Activated T-cell treated with anti-CD3 and anti-CD28 coated beads for 24 hours (primary cell): ENCODE results near the gene C18orf63.

Source experiments
- DNase-seq: peaks from one replicate; pipeline ENCODE4 v3.0.0-alpha.2; 2020; ENCODE audit warnings: low read depth

The C18orf63 gene

DNA sequence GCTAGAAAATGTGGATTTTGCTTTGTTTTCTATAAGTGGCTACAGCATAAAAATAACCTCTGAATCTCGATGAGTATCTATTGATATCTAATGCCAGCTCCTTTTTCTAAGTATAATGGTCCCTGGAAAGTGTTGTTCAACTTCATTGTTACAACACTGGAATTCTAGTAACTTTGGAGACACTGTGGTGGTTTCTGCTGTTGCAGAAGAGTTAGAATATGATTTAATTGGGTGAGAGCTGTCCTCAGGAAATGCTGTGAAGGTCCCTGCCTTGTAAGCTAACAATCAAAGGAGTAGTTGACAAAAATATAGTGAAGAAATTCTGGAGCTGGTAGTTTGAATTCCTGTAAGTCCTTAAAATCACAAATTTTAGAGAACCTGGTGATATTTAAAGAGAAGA lies 62.1 kb downstream of the C18orf63 start:
- no peak for DNase-seq

GRCh38 chr18:74378179-74378682 lies 62.6 kb downstream of the C18orf63 start:
- DNase-seq: no peak

DNA sequence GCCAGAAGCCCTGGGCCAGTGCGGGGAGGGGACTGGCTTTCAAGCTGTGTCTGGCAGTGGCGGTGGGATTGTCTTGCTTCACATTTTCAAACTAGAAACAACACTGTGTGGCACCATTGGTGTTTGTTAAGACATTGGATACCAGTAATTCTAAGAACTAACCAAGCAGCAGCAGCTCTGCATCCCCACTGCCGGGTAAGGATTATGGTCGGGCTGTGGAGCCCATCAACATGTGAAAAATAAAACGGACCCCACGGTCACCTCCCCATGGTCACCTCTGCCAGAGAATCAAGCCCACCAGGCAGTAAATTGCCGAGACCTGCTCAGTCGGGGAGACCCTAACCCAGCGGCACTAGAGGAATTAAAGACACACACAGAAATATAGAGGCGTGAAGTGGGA lies 65.3 kb downstream of the C18orf63 start:
- DNase-seq: no peak

DNA sequence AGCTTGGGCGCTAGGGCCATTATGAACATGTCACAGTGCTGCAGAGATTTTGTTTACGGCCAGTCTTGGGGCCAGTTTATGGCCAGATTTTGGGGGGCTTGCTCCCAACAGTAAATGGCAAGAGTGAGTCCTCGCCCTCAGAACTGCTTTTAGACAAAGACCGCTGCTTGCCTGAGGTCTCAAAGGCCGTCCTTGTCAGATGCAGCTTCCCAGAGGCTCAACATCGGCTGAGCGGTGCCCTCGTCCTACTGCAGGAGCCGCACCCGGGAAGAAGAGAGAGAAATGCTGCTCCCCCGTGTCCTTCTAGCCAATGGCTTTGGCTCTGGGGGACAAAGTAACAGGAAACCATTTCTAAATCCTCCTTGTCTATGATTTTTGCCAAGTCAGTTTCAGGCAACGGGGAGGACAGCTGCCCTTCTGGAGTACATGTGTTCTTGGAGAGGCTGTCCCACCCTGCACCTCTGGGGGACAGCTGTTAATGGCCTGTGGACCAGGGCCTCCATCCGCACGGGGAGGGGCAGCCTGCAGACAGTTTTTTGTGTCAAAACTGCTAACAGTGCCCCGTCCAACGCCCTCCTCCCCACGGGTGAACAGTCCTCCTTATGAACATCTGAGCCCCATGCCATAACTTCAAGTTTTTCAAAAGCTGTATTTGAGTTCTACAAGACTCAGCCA lies 66.1 kb downstream of the C18orf63 start:
- DNase-seq: no peak

GRCh38 chr18:74382481-74383017 lies 66.9 kb downstream of the C18orf63 start:
- no peak for DNase-seq

- no peak for DNase-seq
Measured at GRCh38 chr18:74387383-74387782, 71.7 kb downstream of the C18orf63 start.

DNA sequence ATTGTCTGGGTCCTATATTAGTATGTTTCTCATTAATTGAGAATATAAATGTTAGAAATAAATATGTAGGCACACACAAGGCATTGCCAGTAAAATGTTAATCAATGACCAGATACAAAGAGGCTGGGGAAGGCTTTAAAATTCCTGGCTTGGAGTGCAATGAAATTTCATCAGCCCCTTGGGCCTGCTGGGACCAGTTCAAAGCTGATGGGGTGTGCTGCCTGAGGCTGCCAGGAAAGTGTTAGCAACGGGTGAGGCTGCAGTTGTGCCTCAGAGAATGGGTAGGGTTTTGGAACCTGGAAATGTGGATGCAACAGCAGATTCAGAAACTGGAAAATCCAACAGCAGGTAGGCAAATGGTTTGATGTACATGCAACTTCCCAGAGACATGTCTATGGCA lies 72.6 kb downstream of the C18orf63 start:
- no peak for DNase-seq

GRCh38 chr18:74389171-74389927 lies 73.7 kb downstream of the C18orf63 start:
- no peak for DNase-seq

DNA sequence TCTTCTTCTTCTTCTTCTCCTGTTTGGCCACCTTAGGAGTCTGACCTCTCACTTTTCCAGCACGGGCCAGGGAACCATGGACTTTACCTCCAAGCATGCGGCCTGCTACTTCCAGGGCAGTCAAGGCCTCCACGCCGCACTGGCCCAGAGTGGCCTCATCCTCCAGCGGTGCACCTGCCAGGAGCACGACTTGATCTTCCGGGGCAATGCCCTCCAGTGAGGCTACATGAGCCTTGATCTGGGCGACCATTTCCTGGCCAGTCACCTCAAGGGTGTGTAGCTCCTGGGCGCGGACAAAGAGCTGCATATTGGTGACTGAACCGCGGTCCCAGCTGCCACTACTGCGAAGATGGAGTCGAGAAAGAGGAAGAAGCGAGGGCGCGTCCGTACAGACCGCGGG lies 74.4 kb downstream of the C18orf63 start:
- no peak for DNase-seq

DNA sequence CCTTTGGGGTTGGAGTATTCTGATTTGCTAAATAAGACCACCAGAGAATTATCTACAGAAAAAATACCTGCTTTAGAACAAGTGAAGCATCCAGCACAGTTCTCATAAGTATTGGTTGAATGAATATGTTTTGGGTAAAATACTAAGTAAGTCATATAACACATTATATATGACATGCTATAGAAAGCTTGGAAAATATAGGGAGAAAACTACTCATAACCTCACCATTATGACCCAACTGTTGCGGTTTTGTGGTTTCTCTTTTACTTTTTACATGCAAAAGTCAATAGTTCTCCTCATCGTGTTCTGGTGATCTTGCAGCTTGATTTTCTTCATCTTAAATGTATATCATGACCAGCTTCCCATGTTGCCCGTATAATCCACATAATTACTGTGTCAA lies 75.3 kb downstream of the C18orf63 start:
- no peak for DNase-seq

- no peak for DNase-seq
Measured at GRCh38 chr18:74392323-74392722, 76.7 kb downstream of the C18orf63 start.

DNA sequence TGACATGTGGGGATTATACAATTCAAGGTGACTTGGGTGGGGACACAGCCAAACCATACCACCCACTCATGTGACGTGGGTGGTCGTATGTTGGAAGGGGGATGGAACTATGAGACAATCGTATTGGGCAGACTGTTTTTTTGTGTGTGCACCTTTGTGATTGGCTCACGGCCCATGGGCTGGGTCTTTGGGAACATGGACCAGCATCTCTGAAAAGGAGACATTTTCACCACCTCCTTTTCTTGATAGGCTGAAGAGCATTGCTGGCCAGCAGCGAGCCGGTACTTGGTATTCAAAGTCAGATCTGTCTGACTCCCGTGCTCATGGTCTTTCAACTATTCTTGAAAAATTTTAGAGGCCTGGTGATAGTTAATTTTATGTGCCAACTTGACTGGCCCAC lies 79.4 kb downstream of the C18orf63 start:
- DNase-seq: no peak

DNA sequence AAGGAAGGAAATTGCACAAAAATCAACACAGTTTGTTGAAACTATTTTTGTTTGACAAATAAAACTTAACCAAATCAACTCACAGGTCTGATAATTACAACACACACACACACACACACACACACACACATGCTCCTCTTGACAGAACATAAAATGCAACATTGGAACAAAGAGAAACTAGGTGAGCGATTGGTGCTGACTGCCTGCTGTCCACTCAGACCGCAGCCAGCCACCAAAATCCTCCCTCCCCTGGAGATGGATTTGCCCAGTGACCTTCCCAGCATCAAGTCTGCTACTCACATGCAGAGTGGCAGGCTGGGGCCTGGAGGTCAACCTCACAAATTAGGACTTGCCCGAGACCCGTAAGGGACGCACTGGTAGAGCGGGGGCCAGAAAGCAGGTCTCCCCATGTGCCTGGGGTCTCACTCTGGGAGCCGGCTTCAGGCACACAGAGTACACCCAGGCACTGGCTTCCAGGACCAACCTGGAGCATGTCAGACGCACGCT lies 80.1 kb downstream of the C18orf63 start:
- no peak for DNase-seq

GRCh38 chr18:74396171-74397169 lies 80.8 kb downstream of the C18orf63 start:
- DNase-seq: no peak

GRCh38 chr18:74397572-74397971 lies 81.9 kb downstream of the C18orf63 start:
- DNase-seq: no peak

- no peak for DNase-seq
Measured at GRCh38 chr18:74399091-74399887, 83.7 kb downstream of the C18orf63 start.

DNA sequence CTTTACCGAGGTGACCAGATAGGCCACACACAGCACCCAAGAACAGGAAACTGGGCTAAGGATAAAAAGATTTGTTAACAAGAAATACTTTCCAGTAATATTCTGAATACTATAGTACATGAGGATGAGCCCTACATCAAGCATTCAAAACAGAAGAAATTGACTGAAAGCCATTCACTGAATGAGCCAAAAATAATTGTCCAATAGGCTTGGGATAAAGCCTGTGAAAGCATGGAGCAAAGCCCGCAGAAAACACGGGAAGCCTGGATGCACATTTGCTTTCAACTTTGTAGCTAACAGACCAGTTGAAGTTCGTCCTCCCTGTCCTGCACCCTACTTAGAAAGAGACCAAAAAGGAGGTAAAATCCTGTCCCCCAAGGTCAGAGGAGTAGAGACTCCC lies 85.2 kb downstream of the C18orf63 start:
- no peak for DNase-seq

- no peak for DNase-seq
Measured at GRCh38 chr18:74402806-74403433, 87.3 kb downstream of the C18orf63 start.

DNA sequence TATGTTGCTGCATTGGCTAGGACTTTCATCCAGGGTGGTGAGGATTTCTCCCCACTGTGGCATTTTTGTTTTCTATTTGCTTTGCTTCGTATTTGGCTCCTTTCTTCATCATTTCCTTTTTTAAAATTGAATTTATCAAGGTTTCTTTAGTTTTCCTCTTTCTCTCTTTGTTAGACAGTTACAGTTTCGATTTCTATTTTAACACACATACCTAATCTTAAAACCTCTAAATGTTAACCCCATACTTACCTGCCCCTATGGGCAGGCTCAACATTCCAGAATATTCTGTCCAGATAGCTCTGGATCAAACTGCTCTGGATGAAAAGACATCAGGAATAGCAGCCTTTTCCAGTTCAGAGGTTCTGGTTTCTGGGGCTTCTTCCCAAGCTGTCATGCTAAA lies 92.2 kb downstream of the C18orf63 start:
- DNase-seq: no peak
